RWPE1 (cell line): Measurements from ENCODE around the gene ZNF17.

Source experiments
- CTCF ChIA-PET: fragments of 350-600 bp; sonication (Branson Sonifier 250); formaldehyde crosslinking; extraction: SDS; loops from one replicate; lab custom pipeline; 2021; lab: Yijun Ruan, JAX
- POLR2A ChIA-PET: fragments of 400-600 bp; formaldehyde crosslinking; extraction: SDS; loops from one replicate; lab custom pipeline; 2020; ENCODE audit warnings: antibody characterized with exemption; ENCODE audit not compliant: low non-redundant PET; lab: Yijun Ruan, JAX
- DNase-seq: peaks from one replicate; pipeline ENCODE4 v3.0.0; 2012; ENCODE audit warnings: low spot score
- H3K27ac ChIP-seq: fragments of 450-650 bp; 2 replicates; pipeline ENCODE4 v1.5.1; 2017
- TF ChIP-seq, protein P1 (sequence below): fragments of 450-650 bp; conservative IDR thresholded peaks from 2 replicates; pipeline ENCODE4 v1.5.1; 2017; ENCODE audit warnings: low read depth, mild to moderate bottlenecking

ZNF17 gene

DNA sequence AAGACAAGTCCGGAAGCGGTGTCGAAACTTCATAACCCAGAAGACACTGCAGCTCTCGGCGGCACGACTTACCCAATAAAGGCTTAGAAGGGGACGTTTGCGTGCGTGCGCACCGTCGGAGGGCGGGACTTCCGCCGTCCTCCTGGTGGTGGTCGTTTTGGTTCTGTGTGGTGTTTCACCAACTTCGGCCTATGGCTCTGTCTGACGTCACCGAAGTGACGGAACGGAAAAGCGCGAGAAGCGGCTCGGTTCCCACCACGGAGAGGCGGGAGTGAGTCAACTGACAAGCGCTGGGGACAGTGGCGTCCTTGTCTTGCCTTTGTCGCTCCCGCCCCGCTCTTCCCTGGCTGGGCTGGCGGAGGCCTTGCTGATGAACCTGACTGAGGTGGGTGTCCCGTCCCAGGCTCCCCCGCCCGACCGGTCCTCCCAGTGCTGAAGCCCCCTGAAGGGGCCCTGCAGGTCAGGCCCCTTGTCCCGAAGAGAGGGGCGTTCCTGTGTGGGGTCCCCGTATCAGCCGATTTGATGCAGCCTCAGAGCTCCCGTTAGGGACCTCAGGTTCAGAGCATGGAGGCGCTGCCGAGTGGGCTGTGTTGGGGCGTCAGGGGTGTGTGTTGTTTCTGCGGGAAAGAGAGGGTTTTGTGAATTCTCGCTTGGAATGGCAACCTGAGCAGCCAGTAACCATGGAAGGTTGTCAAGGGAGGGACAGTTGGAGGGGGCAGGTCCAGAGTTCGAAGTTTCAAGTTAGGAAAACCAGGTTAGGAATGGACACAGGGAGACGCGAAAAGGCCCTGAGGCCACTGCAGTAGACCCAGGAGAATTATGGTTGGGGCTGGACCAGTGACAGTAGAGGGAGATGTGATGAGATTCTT, 21.0 kb upstream of the ZNF17 start, which contains the start of gene ZNF548:
ZNF548 (plus strand) TSS at position 125 of the 869 bp plus-strand sequence; CDS start at position 371, 246 bp downstream.
- POLR2A ChIA-PET, result interaction anchor here (0.6 to 0.7 kb wide), 2 partner anchors 121 to 793 kb away, joined by 3 read pairs; partner anchors contain the start of gene ZNF274
- TF ChIP-seq, protein P1, sequence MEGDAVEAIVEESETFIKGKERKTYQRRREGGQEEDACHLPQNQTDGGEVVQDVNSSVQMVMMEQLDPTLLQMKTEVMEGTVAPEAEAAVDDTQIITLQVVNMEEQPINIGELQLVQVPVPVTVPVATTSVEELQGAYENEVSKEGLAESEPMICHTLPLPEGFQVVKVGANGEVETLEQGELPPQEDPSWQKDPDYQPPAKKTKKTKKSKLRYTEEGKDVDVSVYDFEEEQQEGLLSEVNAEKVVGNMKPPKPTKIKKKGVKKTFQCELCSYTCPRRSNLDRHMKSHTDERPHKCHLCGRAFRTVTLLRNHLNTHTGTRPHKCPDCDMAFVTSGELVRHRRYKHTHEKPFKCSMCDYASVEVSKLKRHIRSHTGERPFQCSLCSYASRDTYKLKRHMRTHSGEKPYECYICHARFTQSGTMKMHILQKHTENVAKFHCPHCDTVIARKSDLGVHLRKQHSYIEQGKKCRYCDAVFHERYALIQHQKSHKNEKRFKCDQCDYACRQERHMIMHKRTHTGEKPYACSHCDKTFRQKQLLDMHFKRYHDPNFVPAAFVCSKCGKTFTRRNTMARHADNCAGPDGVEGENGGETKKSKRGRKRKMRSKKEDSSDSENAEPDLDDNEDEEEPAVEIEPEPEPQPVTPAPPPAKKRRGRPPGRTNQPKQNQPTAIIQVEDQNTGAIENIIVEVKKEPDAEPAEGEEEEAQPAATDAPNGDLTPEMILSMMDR, result no peak
- peak within 1 kb of the TSS; percentile 80 for H3K27ac ChIP-seq
- DNase-seq, result peak; percentile 93
- CTCF ChIA-PET, result interaction anchor here (0.5 kb wide), 1 partner anchor 17 kb away, joined by 3 read pairs; no protein-coding TSS in a partner anchor

DNA sequence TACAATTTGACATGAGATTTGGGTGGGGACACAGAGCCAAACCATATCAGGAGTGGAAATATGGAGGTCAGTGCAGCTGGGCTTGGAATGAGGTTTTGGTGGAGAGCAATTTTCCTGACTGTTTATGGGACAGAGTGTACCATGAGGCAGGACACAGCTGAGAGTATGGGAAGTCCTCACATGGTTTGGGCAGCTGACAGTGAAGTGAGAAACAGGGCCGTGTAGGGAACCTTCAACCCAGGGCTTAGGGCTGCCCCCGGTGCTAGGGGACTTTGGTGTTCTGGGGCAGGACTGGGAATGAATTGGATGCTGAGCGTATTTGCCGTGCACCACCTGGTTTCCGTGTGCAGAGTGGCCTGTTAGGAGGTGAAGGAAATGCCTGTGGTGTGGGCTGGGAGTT, 15.3 kb upstream of the ZNF17 start:
- TF ChIP-seq, protein P1, result no peak
- ChIA-PET CTCF (no interaction called here), POLR2A (no interaction called here)
- no peak for DNase-seq
- H3K27ac ChIP-seq, result no peak overlapping the region

DNA sequence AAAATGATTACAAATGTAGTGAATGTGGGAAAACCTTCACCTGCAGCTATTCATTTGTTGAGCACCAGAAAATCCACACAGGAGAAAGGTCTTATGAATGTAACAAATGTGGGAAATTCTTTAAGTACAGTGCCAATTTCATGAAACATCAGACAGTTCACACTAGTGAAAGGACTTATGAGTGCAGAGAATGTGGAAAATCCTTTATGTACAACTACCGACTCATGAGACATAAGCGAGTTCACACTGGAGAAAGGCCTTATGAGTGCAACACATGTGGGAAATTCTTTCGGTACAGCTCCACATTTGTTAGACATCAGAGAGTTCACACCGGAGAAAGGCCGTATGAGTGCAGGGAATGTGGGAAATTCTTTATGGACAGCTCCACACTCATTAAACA, 12.1 kb upstream of the ZNF17 start:
- no peak for DNase-seq
- ChIA-PET POLR2A (no interaction called here), CTCF (no interaction called here)
- no peak overlapping the region for H3K27ac ChIP-seq
- TF ChIP-seq, protein P1, result no peak

DNA sequence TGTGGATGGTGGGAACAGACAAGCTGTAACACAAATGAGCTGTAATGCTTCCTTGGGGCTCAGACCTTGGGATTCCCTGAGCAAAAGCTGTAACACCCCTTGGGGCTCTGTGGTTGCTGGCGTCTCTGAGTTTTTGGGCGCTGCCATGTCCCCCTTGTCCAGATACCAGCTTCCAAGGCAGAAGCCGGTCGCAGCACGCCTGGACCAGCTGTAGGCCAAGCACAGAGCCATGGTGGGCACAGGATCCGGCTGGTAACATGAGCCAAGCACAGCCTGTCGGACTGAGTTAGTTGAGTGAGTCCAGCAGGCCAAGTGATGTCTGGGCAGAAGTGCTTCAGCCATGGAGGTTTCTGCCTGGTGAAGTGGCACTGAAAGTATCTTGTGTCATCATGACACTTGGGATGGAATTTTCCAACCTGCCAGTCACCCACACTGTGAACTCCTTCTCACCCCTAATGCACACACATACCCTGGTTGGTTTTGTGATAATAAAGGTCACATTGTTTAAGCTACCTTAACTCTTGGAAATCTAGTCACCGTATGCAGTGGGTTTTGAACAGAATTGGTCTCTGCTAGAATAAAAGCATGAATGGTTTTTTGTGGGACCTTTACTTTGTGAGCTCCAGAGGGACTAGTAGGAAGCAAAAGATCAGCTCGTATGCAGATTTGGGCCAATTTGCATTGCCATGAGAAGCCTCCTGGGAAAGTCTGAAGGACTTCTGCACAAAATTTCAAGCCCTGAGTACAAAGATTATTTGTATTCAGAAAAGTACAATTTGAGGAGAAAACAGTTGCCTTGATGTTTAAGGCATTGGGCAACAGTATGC, 7.0 kb upstream of the ZNF17 start:
- ChIA-PET CTCF (interaction anchor here (0.5 kb wide), 1 partner anchor 93 kb away, joined by 3 read pairs; no protein-coding TSS in a partner anchor), POLR2A (no interaction called here)
- no peak for DNase-seq
- TF ChIP-seq, protein P1, result no peak
- H3K27ac ChIP-seq, result no peak overlapping the region

DNA sequence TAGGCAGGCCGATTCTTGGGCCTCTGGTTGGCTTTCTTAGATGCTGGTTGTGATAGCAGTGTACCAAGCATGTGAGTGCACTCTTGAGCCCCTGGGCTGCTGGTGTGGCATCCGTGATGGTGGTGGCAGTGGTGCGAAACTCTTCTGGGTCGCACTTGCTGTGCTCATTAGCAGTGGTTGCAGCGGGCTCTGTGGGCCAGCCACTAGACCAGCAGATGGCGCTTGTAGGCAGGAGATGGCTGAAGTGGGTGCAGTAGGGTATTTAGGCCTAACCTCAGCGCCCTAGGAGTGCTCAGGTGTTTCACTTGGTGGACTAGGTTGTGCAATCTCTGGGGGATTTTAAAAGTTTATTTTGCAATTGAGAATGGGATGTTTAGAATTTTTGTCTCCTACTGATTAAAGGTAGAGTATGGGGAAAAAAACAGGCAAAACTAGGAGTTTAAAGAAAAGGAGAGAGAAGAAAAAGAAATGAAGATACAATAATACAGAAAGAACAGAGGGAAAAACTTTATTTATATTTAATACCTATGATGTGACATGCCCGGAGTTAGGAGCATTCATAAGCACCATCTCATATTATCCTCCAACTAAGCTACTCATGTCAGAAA, 4.3 kb upstream of the ZNF17 start:
- no peak overlapping the region for H3K27ac ChIP-seq
- peak; percentile 69 for DNase-seq
- ChIA-PET CTCF (interaction anchor here (0.6 to 0.7 kb wide), 4 partner anchors 17 to 711 kb away, joined by 3 to 4 read pairs (median 3); partner anchors contain the start of gene ZNF548), POLR2A (no interaction called here)
- TF ChIP-seq, protein P1, result peak; percentile 49
